CD4-positive, alpha-beta T cell treated with Interleukin-4 for 1 hour (primary cell): ENCODE results near the gene TCAF2.
"Not testable (repeated sequence)": the region's sequence is repeated elsewhere in the genome, so short reads cannot be mapped to it uniquely, and the experiment has no call there.

Source experiments
- DNase-seq, 2 donors: peaks; one replicate each; pipeline ENCODE4 v3.0.0-alpha.2; 2020 to 2022

TCAF2 gene

GRCh38 chr7:143620646-143621045, at the start of gene TCAF2:
TCAF2 (plus strand) TSS chr7:143620974.
- peak in 1 of 2 donors; percentile 75 for DNase-seq

DNA sequence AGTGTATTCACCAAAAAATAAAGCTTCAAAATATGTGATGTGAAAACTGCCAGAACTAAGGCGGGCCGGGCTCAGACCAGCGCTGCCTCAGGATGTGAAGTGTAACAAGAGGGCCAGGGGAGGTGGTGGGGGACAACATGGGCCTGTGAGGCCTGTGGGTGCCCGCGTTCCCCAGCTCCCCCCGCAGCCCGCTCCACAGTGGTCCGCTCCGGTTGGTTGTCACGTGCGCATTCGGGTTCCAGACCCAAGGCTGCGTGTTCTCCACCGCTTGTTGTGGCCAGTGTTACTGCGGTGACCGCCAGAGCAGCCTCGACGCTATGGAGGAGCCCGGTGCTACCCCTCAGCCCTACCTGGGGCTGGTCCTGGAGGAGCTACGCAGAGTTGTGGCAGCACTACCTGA, 49.3 kb upstream of the TCAF2 start, which contains the start of gene CTAGE15:
CTAGE15 (plus strand) TSS at position 301 of the 400 bp plus-strand sequence; CDS start at position 318, 17 bp downstream.
- not testable (repeated sequence) for DNase-seq

DNA sequence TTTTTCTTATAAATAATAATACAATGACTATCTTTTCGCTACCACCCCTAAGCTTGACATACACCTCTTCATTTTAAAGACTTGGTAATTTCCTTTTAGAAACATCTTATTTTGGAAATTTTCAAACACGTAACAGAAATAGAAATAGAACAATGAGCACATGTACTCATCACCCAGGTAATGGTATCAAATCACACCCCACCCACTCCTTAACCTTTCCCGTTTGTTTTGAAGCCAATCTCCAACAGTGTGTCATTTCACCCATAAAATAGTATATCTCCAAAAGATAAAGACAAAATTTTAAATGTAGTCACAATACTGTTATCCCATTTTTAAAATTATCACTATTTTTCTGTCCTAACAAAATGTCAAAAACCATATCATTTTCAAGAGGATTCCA, 32.6 kb upstream of the TCAF2 start:
- DNase-seq, result not testable (repeated sequence)

DNA sequence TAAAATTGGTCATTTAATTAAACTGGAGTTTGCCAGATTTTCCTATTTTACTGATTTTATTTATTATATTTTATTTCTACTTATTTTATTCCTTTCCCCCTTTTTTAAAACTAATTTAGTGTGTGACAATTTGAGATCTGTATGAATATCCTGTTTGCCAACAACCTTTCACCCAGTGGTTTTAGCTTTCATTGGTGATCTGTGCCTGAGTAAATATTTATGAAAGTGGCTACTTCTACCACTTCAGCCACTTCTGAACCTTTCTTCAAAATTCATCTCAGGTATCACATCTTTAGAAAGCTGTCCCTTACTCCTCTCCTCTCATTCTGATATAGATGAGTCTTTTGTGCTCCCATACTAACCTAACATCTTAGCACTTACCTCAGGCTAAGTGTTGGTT, 30.9 kb upstream of the TCAF2 start:
- not testable (repeated sequence) for DNase-seq

DNA sequence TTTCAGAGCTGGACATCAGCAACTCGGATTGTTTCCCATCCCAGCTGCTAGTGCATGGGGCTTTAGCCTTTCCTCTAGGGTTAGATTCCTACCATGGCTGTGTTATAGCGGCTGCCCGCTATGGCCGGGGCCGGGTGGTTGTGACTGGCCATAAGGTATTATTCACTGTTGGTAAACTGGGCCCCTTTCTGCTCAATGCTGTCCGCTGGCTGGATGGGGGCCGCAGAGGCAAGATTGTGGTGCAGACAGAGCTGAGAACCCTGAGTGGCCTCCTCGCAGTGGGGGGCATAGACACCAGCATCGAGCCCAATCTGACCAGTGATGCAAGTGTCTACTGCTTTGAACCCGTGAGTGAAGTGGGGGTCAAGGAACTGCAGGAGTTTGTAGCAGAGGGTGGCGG, 22.7 kb upstream of the TCAF2 start:
- not testable (repeated sequence) for DNase-seq

- DNase-seq, result not testable (repeated sequence)
These were observed 17.2 kb upstream of the TCAF2 start for GRCh38 chr7:143603549-143603948.

DNA sequence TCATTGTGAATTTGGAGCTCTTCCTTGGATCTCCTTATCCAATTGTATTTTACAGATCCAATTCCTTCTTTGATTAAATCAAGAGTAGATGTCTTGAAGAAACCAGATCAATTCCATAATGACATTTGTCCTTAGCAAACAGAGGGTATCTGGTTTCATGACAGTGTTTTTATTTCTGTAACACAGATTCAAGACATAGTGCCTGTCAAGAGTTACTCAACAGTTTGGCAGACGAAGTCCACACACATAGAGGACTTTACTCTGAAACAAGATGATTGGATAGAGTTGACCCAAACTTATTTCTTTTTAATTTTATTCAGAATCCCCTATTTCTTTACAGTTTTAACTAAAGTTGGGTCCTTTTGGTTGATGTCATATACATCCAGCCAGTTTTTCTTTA, 14.7 kb upstream of the TCAF2 start:
- not testable (repeated sequence) for DNase-seq

- DNase-seq, result not testable (repeated sequence)
These were observed 5.2 kb upstream of the TCAF2 start for GRCh38 chr7:143615545-143615944.

DNA sequence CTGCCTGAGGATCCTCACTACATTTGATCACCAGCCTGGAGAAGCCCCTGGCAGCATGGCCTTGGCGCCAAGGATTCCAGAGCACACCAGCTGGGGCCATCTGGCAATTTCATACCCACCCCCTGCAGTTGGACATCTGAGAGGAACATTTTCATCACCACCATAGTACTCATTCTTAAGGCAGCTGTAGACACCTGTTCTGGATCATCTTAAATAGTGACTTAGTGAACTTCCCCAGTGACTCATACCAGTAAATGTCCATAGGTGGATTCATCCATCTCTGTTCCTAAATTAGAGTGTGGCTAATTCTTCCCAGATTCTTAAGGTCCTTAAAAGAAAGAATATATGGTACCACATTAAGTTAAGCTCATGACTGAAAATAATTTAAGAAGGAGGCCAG, 3.6 kb upstream of the TCAF2 start:
- DNase-seq, result not testable (repeated sequence)

- DNase-seq, result not testable (repeated sequence)
These were observed 716 bp upstream of the TCAF2 start for GRCh38 chr7:143620058-143620457.

DNA sequence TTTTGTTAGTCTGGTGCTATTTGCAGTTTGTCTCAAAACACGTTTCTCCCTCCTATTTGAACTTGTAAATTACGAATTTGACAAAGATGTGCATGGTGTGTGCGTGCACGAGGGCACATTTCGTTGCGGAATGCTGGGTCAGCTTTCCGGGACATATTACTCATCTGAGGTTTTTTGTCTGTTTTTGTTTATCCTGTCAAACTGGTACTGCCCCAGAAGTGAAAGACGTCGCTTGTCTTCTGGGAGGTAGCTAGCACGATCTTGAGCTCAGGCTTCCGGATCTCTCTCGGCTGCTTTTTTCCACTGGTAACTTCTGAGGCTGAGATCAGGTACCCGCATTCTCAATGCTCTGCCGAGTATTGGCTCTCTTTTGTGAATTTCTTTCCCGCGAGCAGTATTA, 401 bp downstream of the TCAF2 start:
- DNase-seq, result not testable (repeated sequence)

- not testable (repeated sequence) for DNase-seq
These were observed 1.4 kb downstream of the TCAF2 start for GRCh38 chr7:143622130-143622529.

DNA sequence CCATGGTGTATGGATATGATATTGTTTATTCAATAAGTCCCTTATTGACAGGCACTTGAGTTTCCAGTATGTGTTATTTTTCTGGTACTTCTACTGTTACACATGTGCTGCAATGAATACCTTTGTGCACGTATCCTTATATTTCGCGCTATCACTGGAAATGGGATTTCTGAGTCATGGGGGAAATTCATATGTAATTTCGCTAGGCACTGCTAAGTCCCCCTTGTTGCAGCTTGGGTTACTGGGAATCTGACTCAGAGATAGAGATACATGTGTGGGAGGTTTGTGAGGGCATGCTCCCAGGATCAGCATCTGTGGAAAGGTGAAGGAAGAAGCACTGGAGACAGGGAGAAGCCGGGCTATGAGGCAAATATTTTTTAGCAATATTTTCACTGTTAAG, 9.9 kb downstream of the TCAF2 start:
- DNase-seq, result not testable (repeated sequence)

- not testable (repeated sequence) for DNase-seq
These were observed 11.7 kb downstream of the TCAF2 start for GRCh38 chr7:143632506-143632905.

GRCh38 chr7:143633013-143633618, 12.3 kb downstream of the TCAF2 start:
- not testable (repeated sequence) for DNase-seq

GRCh38 chr7:143635364-143636240, 14.8 kb downstream of the TCAF2 start:
- DNase-seq, result not testable (repeated sequence)

- not testable (repeated sequence) for DNase-seq
These were observed 18.6 kb downstream of the TCAF2 start for GRCh38 chr7:143639372-143639771.

DNA sequence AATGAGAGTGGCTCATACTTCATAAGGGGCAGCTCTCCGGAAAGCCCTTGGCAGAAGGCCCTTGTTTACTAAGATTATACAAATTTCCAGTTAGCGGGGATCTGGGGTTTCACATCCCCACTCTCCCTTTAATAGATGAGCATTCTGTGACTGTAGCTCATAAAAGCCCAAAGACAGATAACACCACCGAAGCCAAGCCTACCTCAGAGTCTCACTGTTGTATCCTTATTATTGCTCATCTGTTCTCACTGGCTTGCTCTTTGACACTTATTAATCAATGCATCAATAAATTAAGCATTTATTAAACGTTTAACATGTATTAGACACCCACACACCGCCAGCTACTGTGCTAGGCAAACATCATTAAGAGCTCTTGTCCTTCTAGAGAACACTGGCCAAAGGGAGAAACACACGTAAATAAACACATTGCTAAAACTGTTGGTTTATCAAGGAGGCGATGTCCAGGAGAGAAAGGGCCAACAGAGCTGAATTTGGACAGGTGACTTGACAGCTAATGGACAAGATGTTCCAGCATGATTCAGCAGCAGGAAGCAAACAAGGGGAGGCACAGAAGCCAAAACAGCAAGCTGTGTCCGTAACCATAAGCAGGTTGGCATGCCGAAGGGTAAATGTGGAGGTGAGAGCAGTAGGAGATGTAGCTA, 19.9 kb downstream of the TCAF2 start:
- DNase-seq, result not testable (repeated sequence)

DNA sequence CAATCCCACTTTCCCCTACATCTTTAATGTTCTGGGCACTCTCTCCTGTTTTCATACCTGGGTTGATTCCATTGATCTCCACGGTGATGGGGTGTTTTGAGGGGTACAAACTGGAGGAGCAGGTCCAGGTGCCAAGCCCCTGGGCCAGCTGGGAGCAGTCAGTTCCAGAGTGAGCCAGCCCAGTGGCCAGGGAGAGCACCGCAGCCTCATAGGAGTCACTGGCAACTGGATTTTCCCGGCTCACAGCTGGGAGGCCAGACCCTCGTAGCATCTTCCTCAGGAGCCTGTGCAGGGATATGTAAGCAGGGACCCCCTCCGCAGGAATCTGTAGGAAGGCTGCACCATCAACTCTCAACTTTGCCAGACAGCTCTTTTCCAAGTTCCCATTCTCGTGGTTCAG, 25.8 kb downstream of the TCAF2 start:
- DNase-seq, result not testable (repeated sequence)

- not testable (repeated sequence) for DNase-seq
These were observed 29.1 kb downstream of the TCAF2 start for GRCh38 chr7:143649902-143650301.

DNA sequence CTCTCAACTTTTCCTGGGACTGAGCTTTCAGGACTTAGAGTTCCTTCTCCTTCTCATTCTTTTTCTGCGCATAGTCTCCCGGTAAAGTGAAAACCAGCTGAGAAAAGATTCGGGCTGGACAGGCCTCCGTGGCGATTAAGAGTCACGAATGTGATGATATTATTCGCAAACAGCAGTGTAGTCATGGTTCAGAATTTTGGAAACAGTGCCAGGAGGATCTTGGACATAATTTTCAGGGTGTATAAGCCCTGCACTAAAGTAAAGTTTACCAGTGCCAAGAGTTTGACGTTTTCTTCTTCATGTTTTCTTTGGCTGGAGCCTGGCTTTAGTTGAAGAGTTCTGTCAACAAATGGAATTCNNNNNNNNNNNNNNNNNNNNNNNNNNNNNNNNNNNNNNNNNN, 29.7 kb downstream of the TCAF2 start:
- not testable (repeated sequence) for DNase-seq
